T-helper 9 cell (primary cell): Measurements from ENCODE around the gene OR1L8.
"Not testable (repeated sequence)": the region's sequence is repeated elsewhere in the genome, so short reads cannot be mapped to it uniquely, and the experiment has no call there.

Experiments
- DNase-seq: peaks from one replicate; pipeline ENCODE4 v3.0.0-alpha.2; 2020
- total RNA-seq, 2 donors: gene quantifications; one replicate each; lab custom pipeline; 2026; lab: John Stamatoyannopoulos, UW

The OR1L8 gene
- total RNA-seq, result 0 to 0.07 reads per million in 2 donors

GRCh38 chr9:122583284-122583683, at the start of gene OR1L8:
Gene OR1L8 (minus strand): TSS chr9:122583384. CDS start chr9:122568477, 14,907 bp downstream.
- not testable (repeated sequence) for DNase-seq

GRCh38 chr9:122619996-122620395, 36.8 kb upstream of the OR1L8 start:
- DNase-seq, result no peak

GRCh38 chr9:122614362-122614761, 31.2 kb upstream of the OR1L8 start, which contains the start of gene OR1Q1:
Gene OR1Q1 (plus strand): TSS chr9:122614738. CDS start chr9:122614738, 0 bp downstream.
- DNase-seq, result no peak

- no peak for DNase-seq
Observed at GRCh38 chr9:122609804-122610203, 26.6 kb upstream of the OR1L8 start.

- no peak for DNase-seq
Observed at GRCh38 chr9:122606587-122606986, 23.4 kb upstream of the OR1L8 start.

GRCh38 chr9:122605691-122606090, 22.5 kb upstream of the OR1L8 start:
- no peak for DNase-seq

- no peak for DNase-seq
Observed at GRCh38 chr9:122580360-122580759, 2.8 kb downstream of the OR1L8 start.

GRCh38 chr9:122579874-122580273, 3.3 kb downstream of the OR1L8 start:
- DNase-seq, result no peak

- no peak for DNase-seq
Observed at GRCh38 chr9:122572456-122572855, 10.7 kb downstream of the OR1L8 start.

GRCh38 chr9:122567901-122568300, 15.3 kb downstream of the OR1L8 start:
- no peak for DNase-seq

- no peak for DNase-seq
Observed at GRCh38 chr9:122562134-122562760, 20.9 kb downstream of the OR1L8 start.

- DNase-seq, result no peak
Observed at GRCh38 chr9:122561446-122561845, 21.7 kb downstream of the OR1L8 start.

GRCh38 chr9:122552812-122553211, 30.4 kb downstream of the OR1L8 start, which contains the start of gene OR1N2:
Gene OR1N2 (plus strand): TSS chr9:122553112. CDS start chr9:122553212, 100 bp downstream.
- no peak for DNase-seq

GRCh38 chr9:122551371-122551770, 31.8 kb downstream of the OR1L8 start:
- no peak for DNase-seq

- no peak for DNase-seq
Observed at GRCh38 chr9:122546196-122546595, 37.0 kb downstream of the OR1L8 start.

- DNase-seq, result no peak
Observed at GRCh38 chr9:122538757-122539156, 44.4 kb downstream of the OR1L8 start.

- DNase-seq, result not testable (repeated sequence)
Observed at GRCh38 chr9:122537066-122537465, 46.1 kb downstream of the OR1L8 start.

- no peak for DNase-seq
Observed at GRCh38 chr9:122536134-122536533, 47.0 kb downstream of the OR1L8 start.

GRCh38 chr9:122531157-122531556, 52.0 kb downstream of the OR1L8 start:
- DNase-seq, result not testable (repeated sequence)

GRCh38 chr9:122527193-122527592, 56.0 kb downstream of the OR1L8 start, which contains the start of gene OR1N1:
Gene OR1N1 (minus strand): TSS chr9:122527293. CDS start chr9:122527293, 0 bp downstream.
- no peak for DNase-seq

- DNase-seq, result no peak
Observed at GRCh38 chr9:122526602-122527001, 56.6 kb downstream of the OR1L8 start.

- no peak for DNase-seq
Observed at GRCh38 chr9:122519376-122519775, 63.8 kb downstream of the OR1L8 start.

- DNase-seq, result no peak
Observed at GRCh38 chr9:122518841-122519240, 64.3 kb downstream of the OR1L8 start, which contains the start of gene OR1J4. Gene OR1J4 (plus strand): TSS chr9:122519141. CDS start chr9:122519141, 0 bp downstream.

GRCh38 chr9:122518226-122518625, 65.0 kb downstream of the OR1L8 start:
- DNase-seq, result no peak
